ENCODE results near the gene AAGAB. TPM values are rescaled to one million over a fixed set of nuclear protein-coding genes. Genes with fewer than 3 reads are reported as not detected.

AAGAB gene
- total RNA-seq, 2 experiments from 2014 or later = 42.6 to 51.2 TPM

DNA sequence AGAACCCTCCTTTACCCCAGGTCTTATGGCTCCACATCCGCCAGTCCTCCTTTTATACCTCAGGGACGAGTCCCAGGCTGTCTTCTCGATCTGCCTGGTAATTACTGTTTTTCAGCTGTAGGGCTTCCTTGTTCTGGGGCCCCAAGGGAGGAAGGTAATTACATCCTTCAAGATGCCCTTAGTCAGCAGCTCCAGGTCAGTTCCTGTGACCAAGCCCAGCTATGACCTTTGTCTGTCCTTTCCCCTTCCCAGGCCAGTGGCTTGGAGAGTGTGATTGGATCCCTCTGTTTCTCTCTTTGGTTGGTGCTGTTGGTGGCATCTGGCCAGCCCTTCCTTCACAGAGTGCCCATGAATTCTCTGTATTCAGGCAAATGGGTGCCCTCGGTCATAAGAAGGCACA, 92.6 kb downstream of the AAGAB start:
- ChIA-PET CTCF (no interaction called here), POLR2A (interaction anchor here (0.9 to 1.2 kb wide), 2 partner anchors 9 to 15 kb away, joined by 3 to 4 read pairs; no protein-coding TSS in a partner anchor)
- no peak for DNase-seq
- Mint-ChIP-seq H3K4me1 (ENCODE audit: low read depth) (peaks cover 14% of the 10 kb centered on the region), H3K4me3 (no peak overlapping the region), H3K27ac (no peak overlapping the region), H3K36me3 (ENCODE audit: low read depth) (peaks cover 8% of the 10 kb centered on the region), H3K27me3 (no peaks in the 10 kb centered on the region), H3K9me3 (no peaks in the 10 kb centered on the region)
- ATAC-seq = no peak
- intact Hi-C loops (cut with micrococcal nuclease) = no loop called here
- TF ChIP-seq, protein P1, sequence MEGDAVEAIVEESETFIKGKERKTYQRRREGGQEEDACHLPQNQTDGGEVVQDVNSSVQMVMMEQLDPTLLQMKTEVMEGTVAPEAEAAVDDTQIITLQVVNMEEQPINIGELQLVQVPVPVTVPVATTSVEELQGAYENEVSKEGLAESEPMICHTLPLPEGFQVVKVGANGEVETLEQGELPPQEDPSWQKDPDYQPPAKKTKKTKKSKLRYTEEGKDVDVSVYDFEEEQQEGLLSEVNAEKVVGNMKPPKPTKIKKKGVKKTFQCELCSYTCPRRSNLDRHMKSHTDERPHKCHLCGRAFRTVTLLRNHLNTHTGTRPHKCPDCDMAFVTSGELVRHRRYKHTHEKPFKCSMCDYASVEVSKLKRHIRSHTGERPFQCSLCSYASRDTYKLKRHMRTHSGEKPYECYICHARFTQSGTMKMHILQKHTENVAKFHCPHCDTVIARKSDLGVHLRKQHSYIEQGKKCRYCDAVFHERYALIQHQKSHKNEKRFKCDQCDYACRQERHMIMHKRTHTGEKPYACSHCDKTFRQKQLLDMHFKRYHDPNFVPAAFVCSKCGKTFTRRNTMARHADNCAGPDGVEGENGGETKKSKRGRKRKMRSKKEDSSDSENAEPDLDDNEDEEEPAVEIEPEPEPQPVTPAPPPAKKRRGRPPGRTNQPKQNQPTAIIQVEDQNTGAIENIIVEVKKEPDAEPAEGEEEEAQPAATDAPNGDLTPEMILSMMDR (IDR thresholded peaks at IDR 0.05) = no peak

DNA sequence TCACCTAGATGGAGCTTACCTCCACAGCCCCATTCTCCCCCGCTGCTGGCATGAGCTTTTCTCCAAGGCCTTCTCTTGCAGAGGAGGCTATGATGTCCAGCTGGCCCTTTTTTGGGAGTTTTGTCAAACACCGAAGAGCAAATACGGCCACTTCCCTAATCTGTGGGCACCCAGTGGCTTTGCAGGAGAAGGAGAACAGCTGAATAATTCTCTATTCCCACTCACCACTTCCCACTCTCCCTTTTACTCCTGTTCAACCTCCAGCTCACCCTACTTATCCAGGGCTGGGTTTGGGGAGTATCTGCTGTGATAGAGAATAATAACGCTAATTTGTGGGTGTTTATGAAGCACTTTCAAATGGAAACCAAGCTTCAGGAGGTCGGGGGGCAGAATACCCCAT, 93.0 kb downstream of the AAGAB start:
- DNase-seq (no peak), ATAC-seq (no peak)
- intact Hi-C loops (cut with micrococcal nuclease) = no loop called here
- ChIA-PET CTCF (no interaction called here), POLR2A (interaction anchor here (0.9 to 1.2 kb wide), 2 partner anchors 9 to 15 kb away, joined by 3 to 4 read pairs; no protein-coding TSS in a partner anchor)
- peaks cover 17% of the 10 kb centered on the region for H3K4me1 Mint-ChIP-seq (ENCODE audit: low read depth)
- no peaks in the 10 kb centered on the region for H3K9me3 Mint-ChIP-seq
- no peaks in the 10 kb centered on the region for H3K27me3 Mint-ChIP-seq
- no peak overlapping the region for H3K4me3 Mint-ChIP-seq
- H3K27ac Mint-ChIP-seq = no peak overlapping the region
- TF ChIP-seq, protein P1 (IDR thresholded peaks at IDR 0.05) = no peak
- H3K36me3 Mint-ChIP-seq (ENCODE audit: low read depth) = peaks cover 7% of the 10 kb centered on the region

DNA sequence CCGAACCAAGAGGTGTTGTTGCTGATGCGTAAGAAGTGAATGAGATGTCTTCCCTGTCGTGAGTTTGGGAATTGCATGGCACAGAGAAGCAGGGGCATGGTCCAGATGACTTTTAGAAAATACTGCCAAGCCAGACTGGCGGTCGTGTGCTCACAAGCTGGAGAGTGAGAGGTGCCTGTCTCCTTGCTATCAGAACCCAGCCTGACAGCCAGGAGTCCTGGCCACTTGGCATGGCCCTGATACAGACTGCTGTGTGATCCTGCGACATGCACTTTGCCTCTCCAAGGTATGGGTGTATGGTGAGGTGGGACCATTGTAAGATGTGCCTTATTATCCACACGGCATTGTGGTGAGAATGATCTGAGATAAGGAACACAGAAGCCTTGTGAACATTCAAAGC, 96.1 kb downstream of the AAGAB start:
- TF ChIP-seq, protein P1 (IDR thresholded peaks at IDR 0.05) = no peak
- Mint-ChIP-seq H3K4me3 (no peak overlapping the region), H3K27me3 (no peaks in the 10 kb centered on the region), H3K27ac (no peak overlapping the region), H3K4me1 (ENCODE audit: low read depth) (peaks cover 24% of the 10 kb centered on the region), H3K36me3 (ENCODE audit: low read depth) (peaks cover 18% of the 10 kb centered on the region), H3K9me3 (no peaks in the 10 kb centered on the region)
- DNase-seq (no peak), ATAC-seq (no peak)
- intact Hi-C loops (cut with micrococcal nuclease) = no loop called here
- ChIA-PET POLR2A (interaction anchor here (0.6 kb wide), 1 partner anchor 11 kb away, joined by 3 read pairs; no protein-coding TSS in a partner anchor), CTCF (no interaction called here)

- ChIA-PET CTCF (no interaction called here), POLR2A (no interaction called here)
- intact Hi-C loops (cut with micrococcal nuclease) = no loop called here
- Mint-ChIP-seq H3K4me1 (ENCODE audit: low read depth) (peaks cover 26% of the 10 kb centered on the region), H3K27ac (no peak overlapping the region), H3K9me3 (no peaks in the 10 kb centered on the region), H3K36me3 (ENCODE audit: low read depth) (peaks cover 18% of the 10 kb centered on the region), H3K27me3 (no peaks in the 10 kb centered on the region), H3K4me3 (no peak overlapping the region)
- DNase-seq = no peak
- TF ChIP-seq, protein P1 (IDR thresholded peaks at IDR 0.05) = no peak
- ATAC-seq = no peak
These were observed 96.8 kb downstream of the AAGAB start for GRCh38 chr15:67157521-67158252.

- ChIA-PET CTCF (no interaction called here), POLR2A (no interaction called here)
- DNase-seq (no peak), ATAC-seq (peak; percentile 51)
- Mint-ChIP-seq H3K4me1 (ENCODE audit: low read depth) (peaks cover 29% of the 10 kb centered on the region), H3K27me3 (no peaks in the 10 kb centered on the region), H3K4me3 (no peak overlapping the region), H3K36me3 (ENCODE audit: low read depth) (peaks cover 18% of the 10 kb centered on the region), H3K27ac (no peak overlapping the region), H3K9me3 (no peaks in the 10 kb centered on the region)
- intact Hi-C loops (cut with micrococcal nuclease) = no loop called here
- TF ChIP-seq, protein P1 (IDR thresholded peaks at IDR 0.05) = no peak
These were observed 97.6 kb downstream of the AAGAB start for GRCh38 chr15:67156834-67157233.

All from activated CD8-positive, alpha-beta T cell treated with anti-CD3 and anti-CD28 coated beads for 36 hours (primary cell).